ENCODE measurements around the gene HIVEP2. TPM values are rescaled to one million over a fixed set of nuclear protein-coding genes. Genes with fewer than 3 reads are reported as not detected.

Gene HIVEP2
- total RNA-seq, 1 donor: 28.9 TPM

- no peak for TF ChIP-seq CTCF (IDR thresholded peaks at IDR 0.05; ENCODE audit: insufficient read depth, low read depth, low read length)
- DNase-seq (ENCODE audit: low read depth): no peak
- no peak overlapping the region for H3K4me3 ChIP-seq (ENCODE audit: low read depth, low read length)
Measured at GRCh38 chr6:142771162-142771561, 173.8 kb downstream of the HIVEP2 start.

- TF ChIP-seq CTCF (IDR thresholded peaks at IDR 0.05; ENCODE audit: insufficient read depth, low read depth, low read length): no peak
- no peak for DNase-seq (ENCODE audit: low read depth)
- H3K4me3 ChIP-seq (ENCODE audit: low read depth, low read length): no peak overlapping the region
Measured at GRCh38 chr6:142765306-142765705, 179.7 kb downstream of the HIVEP2 start.

- no peak overlapping the region for H3K4me3 ChIP-seq (ENCODE audit: low read depth, low read length)
- no peak for DNase-seq (ENCODE audit: low read depth)
- TF ChIP-seq CTCF (IDR thresholded peaks at IDR 0.05; ENCODE audit: insufficient read depth, low read depth, low read length): no peak
Measured at GRCh38 chr6:142764311-142764710, 180.7 kb downstream of the HIVEP2 start.

GRCh38 chr6:142763205-142763604, 181.8 kb downstream of the HIVEP2 start:
- DNase-seq (ENCODE audit: low read depth): no peak
- no peak overlapping the region for H3K4me3 ChIP-seq (ENCODE audit: low read depth, low read length)
- TF ChIP-seq CTCF (IDR thresholded peaks at IDR 0.05; ENCODE audit: insufficient read depth, low read depth, low read length): no peak

- no peak for TF ChIP-seq CTCF (IDR thresholded peaks at IDR 0.05; ENCODE audit: insufficient read depth, low read depth, low read length)
- H3K4me3 ChIP-seq (ENCODE audit: low read depth, low read length): no peak overlapping the region
- no peak for DNase-seq (ENCODE audit: low read depth)
Measured at GRCh38 chr6:142761756-142762155, 183.2 kb downstream of the HIVEP2 start.

GRCh38 chr6:142760152-142760551, 184.8 kb downstream of the HIVEP2 start:
- TF ChIP-seq CTCF (IDR thresholded peaks at IDR 0.05; ENCODE audit: insufficient read depth, low read depth, low read length): no peak
- DNase-seq (ENCODE audit: low read depth): no peak
- H3K4me3 ChIP-seq (ENCODE audit: low read depth, low read length): no peak overlapping the region

- no peak for DNase-seq (ENCODE audit: low read depth)
- no peak for TF ChIP-seq CTCF (IDR thresholded peaks at IDR 0.05; ENCODE audit: insufficient read depth, low read depth, low read length)
- no peak overlapping the region for H3K4me3 ChIP-seq (ENCODE audit: low read depth, low read length)
Measured at GRCh38 chr6:142758629-142759025, 186.3 kb downstream of the HIVEP2 start.
